ENCODE results near the gene GNB1.

The GNB1 gene

DNA sequence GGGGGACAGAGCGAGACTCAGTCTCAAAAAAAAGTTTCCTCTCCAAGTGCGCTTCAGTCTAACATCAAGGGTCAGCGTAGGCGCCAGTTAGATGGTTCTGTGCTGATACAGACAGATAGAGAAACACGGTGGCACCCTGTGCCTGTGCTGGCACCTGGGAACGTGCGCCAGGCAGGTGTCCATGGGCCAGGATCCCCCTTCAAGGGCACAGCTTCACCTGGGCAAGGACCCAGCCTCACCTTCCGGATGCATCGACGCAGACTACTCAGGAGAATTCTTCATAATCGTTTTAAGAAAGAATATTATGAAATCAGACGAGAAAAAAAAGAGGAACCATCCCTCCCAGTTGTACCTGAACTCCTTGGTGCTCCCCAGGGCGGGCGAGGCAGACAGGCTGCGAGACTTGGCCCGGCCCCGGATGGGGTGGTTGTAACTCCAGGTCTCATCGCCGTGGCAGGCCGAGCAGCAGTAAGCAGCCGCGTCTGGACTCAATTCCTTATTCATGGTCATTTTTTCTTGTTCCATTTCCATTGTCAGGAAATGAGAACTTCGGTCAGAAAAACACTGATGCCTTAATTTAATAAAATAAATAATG is 125.9 kb downstream of the GNB1 start:
- in situ Hi-C loops (cut with MboI; ENCODE audit: low sequenced_read_pairs, unreplicated experiment): no loop called here
- DNase-seq (ENCODE audit: low spot score): no peak

GRCh38 chr1:1763657-1764621 is 126.9 kb downstream of the GNB1 start:
- in situ Hi-C loops (cut with MboI; ENCODE audit: low sequenced_read_pairs, unreplicated experiment): no loop called here
- TF ChIP-seq, protein P1, sequence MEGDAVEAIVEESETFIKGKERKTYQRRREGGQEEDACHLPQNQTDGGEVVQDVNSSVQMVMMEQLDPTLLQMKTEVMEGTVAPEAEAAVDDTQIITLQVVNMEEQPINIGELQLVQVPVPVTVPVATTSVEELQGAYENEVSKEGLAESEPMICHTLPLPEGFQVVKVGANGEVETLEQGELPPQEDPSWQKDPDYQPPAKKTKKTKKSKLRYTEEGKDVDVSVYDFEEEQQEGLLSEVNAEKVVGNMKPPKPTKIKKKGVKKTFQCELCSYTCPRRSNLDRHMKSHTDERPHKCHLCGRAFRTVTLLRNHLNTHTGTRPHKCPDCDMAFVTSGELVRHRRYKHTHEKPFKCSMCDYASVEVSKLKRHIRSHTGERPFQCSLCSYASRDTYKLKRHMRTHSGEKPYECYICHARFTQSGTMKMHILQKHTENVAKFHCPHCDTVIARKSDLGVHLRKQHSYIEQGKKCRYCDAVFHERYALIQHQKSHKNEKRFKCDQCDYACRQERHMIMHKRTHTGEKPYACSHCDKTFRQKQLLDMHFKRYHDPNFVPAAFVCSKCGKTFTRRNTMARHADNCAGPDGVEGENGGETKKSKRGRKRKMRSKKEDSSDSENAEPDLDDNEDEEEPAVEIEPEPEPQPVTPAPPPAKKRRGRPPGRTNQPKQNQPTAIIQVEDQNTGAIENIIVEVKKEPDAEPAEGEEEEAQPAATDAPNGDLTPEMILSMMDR (IDR thresholded peaks at IDR 0.05; ENCODE audit: borderline replicate concordance, control extremely low read depth, extremely low read depth, insufficient read depth, missing control alignments): peak; percentile 3
- DNase-seq (ENCODE audit: low spot score): no peak

More for the DNA sequence above, 125.9 kb downstream of the GNB1 start:
- TF ChIP-seq, protein P1 (IDR thresholded peaks at IDR 0.05; ENCODE audit: borderline replicate concordance, control extremely low read depth, extremely low read depth, insufficient read depth, missing control alignments): no peak

- in situ Hi-C loops (cut with MboI; ENCODE audit: low sequenced_read_pairs, unreplicated experiment): no loop called here
- TF ChIP-seq, protein P1 (IDR thresholded peaks at IDR 0.05; ENCODE audit: borderline replicate concordance, control extremely low read depth, extremely low read depth, insufficient read depth, missing control alignments): no peak
- DNase-seq (ENCODE audit: low spot score): no peak
These were observed 129.1 kb downstream of the GNB1 start for GRCh38 chr1:1761504-1762376.

GRCh38 chr1:1760715-1761114 is 130.2 kb downstream of the GNB1 start:
- in situ Hi-C loops (cut with MboI; ENCODE audit: low sequenced_read_pairs, unreplicated experiment): no loop called here
- TF ChIP-seq, protein P1 (IDR thresholded peaks at IDR 0.05; ENCODE audit: borderline replicate concordance, control extremely low read depth, extremely low read depth, insufficient read depth, missing control alignments): no peak
- no peak for DNase-seq (ENCODE audit: low spot score)

GRCh38 chr1:1760345-1760650 is 130.6 kb downstream of the GNB1 start:
- DNase-seq (ENCODE audit: low spot score): no peak
- in situ Hi-C loops (cut with MboI; ENCODE audit: low sequenced_read_pairs, unreplicated experiment): no loop called here
- TF ChIP-seq, protein P1 (IDR thresholded peaks at IDR 0.05; ENCODE audit: borderline replicate concordance, control extremely low read depth, extremely low read depth, insufficient read depth, missing control alignments): no peak
